Measurements from ENCODE around the gene UNC5B.

- TF ChIP-seq POLR2A (IDR thresholded peaks at IDR 0.05), result no peak
- TF ChIP-seq, protein P1, sequence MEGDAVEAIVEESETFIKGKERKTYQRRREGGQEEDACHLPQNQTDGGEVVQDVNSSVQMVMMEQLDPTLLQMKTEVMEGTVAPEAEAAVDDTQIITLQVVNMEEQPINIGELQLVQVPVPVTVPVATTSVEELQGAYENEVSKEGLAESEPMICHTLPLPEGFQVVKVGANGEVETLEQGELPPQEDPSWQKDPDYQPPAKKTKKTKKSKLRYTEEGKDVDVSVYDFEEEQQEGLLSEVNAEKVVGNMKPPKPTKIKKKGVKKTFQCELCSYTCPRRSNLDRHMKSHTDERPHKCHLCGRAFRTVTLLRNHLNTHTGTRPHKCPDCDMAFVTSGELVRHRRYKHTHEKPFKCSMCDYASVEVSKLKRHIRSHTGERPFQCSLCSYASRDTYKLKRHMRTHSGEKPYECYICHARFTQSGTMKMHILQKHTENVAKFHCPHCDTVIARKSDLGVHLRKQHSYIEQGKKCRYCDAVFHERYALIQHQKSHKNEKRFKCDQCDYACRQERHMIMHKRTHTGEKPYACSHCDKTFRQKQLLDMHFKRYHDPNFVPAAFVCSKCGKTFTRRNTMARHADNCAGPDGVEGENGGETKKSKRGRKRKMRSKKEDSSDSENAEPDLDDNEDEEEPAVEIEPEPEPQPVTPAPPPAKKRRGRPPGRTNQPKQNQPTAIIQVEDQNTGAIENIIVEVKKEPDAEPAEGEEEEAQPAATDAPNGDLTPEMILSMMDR (IDR thresholded peaks at IDR 0.05), result no peak
Measured at GRCh38 chr10:71317739-71318138, 105.4 kb downstream of the UNC5B start.
